Peyer's patch (tissue), 4 donors: Measurements from ENCODE around the gene MS4A10. TPM values are rescaled to one million over a fixed set of nuclear protein-coding genes. Genes with fewer than 3 reads are reported as not detected.

Source experiments
- DNase-seq, 3 donors: peaks; one replicate each; pipeline ENCODE4 v3.0.0-alpha.2; 2017 to 2019
- H3K27ac ChIP-seq, 4 donors: fragments of 200-600 bp; sonication (generic); one replicate each; pipeline ENCODE4 v1.5.1; 2016 to 2019
- H3K27me3 ChIP-seq, 2 donors: fragments of 200-600 bp; sonication (generic); one replicate each; pipeline ENCODE4 v1.5.1; 2019
- H3K36me3 ChIP-seq, 3 donors: fragments of 200-600 bp; sonication (generic); one replicate each; pipeline ENCODE4 v1.5.1; 2016 to 2019
- H3K4me1 ChIP-seq, 4 donors: fragments of 200-600 bp; sonication (generic); one replicate each; pipeline ENCODE4 v1.5.1; 2016 to 2019
- H3K4me3 ChIP-seq, 4 donors: fragments of 200-600 bp; sonication (generic); 1 replicate in 3 of 4; 2 replicates in 1 of 4; pipeline ENCODE4 v1.5.1; 2016 to 2019; ENCODE audit warnings: mild to moderate bottlenecking in 1 of 4
- H3K9me3 ChIP-seq, 4 donors: fragments of 200-600 bp; sonication (generic); one replicate each; pipeline ENCODE4 v1.5.1; 2016 to 2019; ENCODE audit warnings: mild to moderate bottlenecking in 1 of 4
- CTCF ChIP-seq, 6 experiments: fragments of 450-650 bp in 4 of 6; fragments of 200-600 bp in 2 of 6; sonication (generic) in 1 of 6; IDR thresholded peaks; one replicate each; pipeline ENCODE4 v1.5.1; 2017 to 2019; ENCODE audit warnings: antibody characterized with exemption in 6 of 6, mild to moderate bottlenecking in 3 of 6, moderate library complexity in 1 of 6
- POLR2A ChIP-seq, 2 donors: fragments of 450-650 bp; IDR thresholded peaks; one replicate each; pipeline ENCODE4 v1.5.1; 2017; ENCODE audit warnings: antibody characterized with exemption in 2 of 2, mild to moderate bottlenecking in 2 of 2, moderate library complexity in 2 of 2
- total RNA-seq, 4 donors: library from RNA; depleted of rRNA; stranded (reverse); fragments of >200 nt; gene quantifications; one replicate each; pipeline ENCODE4 v1.1.0, GENCODE V29; 2016

Gene MS4A10
- total RNA-seq, 4 donors from 2014 or later = 5.0 to 338 (median 221) TPM

- TF ChIP-seq CTCF (IDR thresholded peaks at IDR 0.05) (peak in 3 of 6 experiments; percentile 33 to 47 (median 45)), POLR2A (IDR thresholded peaks at IDR 0.05) (no peak)
- Histone ChIP-seq H3K4me3 (no peak overlapping the region), H3K27ac (no peak overlapping the region), H3K36me3 (no peaks in the 10 kb centered on the region), H3K27me3 (no peaks in the 10 kb centered on the region), H3K4me1 (no peaks in the 10 kb centered on the region), H3K9me3 (no peaks in the 10 kb centered on the region)
- DNase-seq = peak in 1 of 3 donors; percentile 7
Measured at GRCh38 chr11:60762851-60763691, 22.1 kb upstream of the MS4A10 start.

- DNase-seq = peak in 2 of 3 donors; percentile 27 to 29
- no peak overlapping the region for H3K4me3 ChIP-seq
- H3K27ac ChIP-seq = peak overlapping the region in 1 of 4 donors; percentile 33
- no peak for TF ChIP-seq POLR2A (IDR thresholded peaks at IDR 0.05)
- no peak for TF ChIP-seq CTCF (IDR thresholded peaks at IDR 0.05)
- H3K27me3 ChIP-seq = no peaks in the 10 kb centered on the region
- H3K9me3 ChIP-seq = no peaks in the 10 kb centered on the region
- H3K4me1 ChIP-seq = no peaks in the 10 kb centered on the region
- H3K36me3 ChIP-seq = no peaks in the 10 kb centered on the region
Measured at GRCh38 chr11:60763692-60764369, 21.3 kb upstream of the MS4A10 start.

- Histone ChIP-seq H3K27ac (no peak overlapping the region), H3K9me3 (no peaks in the 10 kb centered on the region), H3K27me3 (no peaks in the 10 kb centered on the region), H3K4me3 (no peak overlapping the region), H3K36me3 (no peaks in the 10 kb centered on the region), H3K4me1 (no peaks in the 10 kb centered on the region)
- peak in 1 of 3 donors; percentile 2 for DNase-seq
- TF ChIP-seq CTCF (IDR thresholded peaks at IDR 0.05) = no peak
- no peak for TF ChIP-seq POLR2A (IDR thresholded peaks at IDR 0.05)
Measured at GRCh38 chr11:60764879-60765278, 20.3 kb upstream of the MS4A10 start.

GRCh38 chr11:60765355-60765754 is 19.8 kb upstream of the MS4A10 start:
- H3K9me3 ChIP-seq = no peaks in the 10 kb centered on the region
- DNase-seq = no peak
- no peak for TF ChIP-seq CTCF (IDR thresholded peaks at IDR 0.05)
- no peak for TF ChIP-seq POLR2A (IDR thresholded peaks at IDR 0.05)
- H3K36me3 ChIP-seq = no peaks in the 10 kb centered on the region
- no peaks in the 10 kb centered on the region for H3K4me1 ChIP-seq
- no peaks in the 10 kb centered on the region for H3K27me3 ChIP-seq
- H3K4me3 ChIP-seq = no peak overlapping the region
- no peak overlapping the region for H3K27ac ChIP-seq

- no peaks in the 10 kb centered on the region for H3K9me3 ChIP-seq
- no peak overlapping the region for H3K27ac ChIP-seq
- H3K4me3 ChIP-seq = no peak overlapping the region
- H3K4me1 ChIP-seq = no peaks in the 10 kb centered on the region
- no peaks in the 10 kb centered on the region for H3K36me3 ChIP-seq
- H3K27me3 ChIP-seq = no peaks in the 10 kb centered on the region
- TF ChIP-seq POLR2A (IDR thresholded peaks at IDR 0.05) (no peak), CTCF (IDR thresholded peaks at IDR 0.05) (no peak)
- peak in 1 of 3 donors; percentile 12 for DNase-seq
Measured at GRCh38 chr11:60766547-60766946, 18.6 kb upstream of the MS4A10 start.
